ENCODE results near the gene SELENOV.

GRCh38 chr19:39469567-39469966, 45.4 kb upstream of the SELENOV start:
- TF ChIP-seq CTCF (conservative IDR thresholded peaks at IDR 0.05 in 1 of 2, IDR thresholded peaks at IDR 0.05 in 1 of 2; ENCODE audit: extremely low read depth in 1 of 2, insufficient read depth in 1 of 2, low read depth in 1 of 2, low read length in 2 of 2) (no peak), EZH2 (IDR thresholded peaks at IDR 0.05; ENCODE audit: borderline replicate concordance, low read length) (no peak)

All from mammary epithelial cell (primary cell).